NCI-H526 treated with DMSO at 0.1 percent for 48 hours (cell line): ENCODE data around the gene PDYN.
A peak's percentile ranks its signal among the peaks of the same experiment; 100 is the strongest.

ENCODE experiments used
- DNase-seq: peaks from one replicate; lab custom pipeline; 2025; lab: John Stamatoyannopoulos, UW

PDYN gene

GRCh38 chr20:1994627-1995026, 769 bp upstream of the PDYN start:
- no peak for DNase-seq

- no peak for DNase-seq
Measured at GRCh38 chr20:1992359-1993110, 1.3 kb downstream of the PDYN start.

- no peak for DNase-seq
Measured at GRCh38 chr20:1987826-1988225, 6.0 kb downstream of the PDYN start.

- no peak for DNase-seq
Measured at GRCh38 chr20:1983301-1983700, 10.6 kb downstream of the PDYN start.

- DNase-seq, result no peak
Measured at GRCh38 chr20:1982686-1983085, 11.2 kb downstream of the PDYN start.

- DNase-seq, result no peak
Measured at GRCh38 chr20:1979106-1979778, 14.6 kb downstream of the PDYN start.

- DNase-seq, result no peak
Measured at GRCh38 chr20:1975291-1975690, 18.6 kb downstream of the PDYN start.

DNA sequence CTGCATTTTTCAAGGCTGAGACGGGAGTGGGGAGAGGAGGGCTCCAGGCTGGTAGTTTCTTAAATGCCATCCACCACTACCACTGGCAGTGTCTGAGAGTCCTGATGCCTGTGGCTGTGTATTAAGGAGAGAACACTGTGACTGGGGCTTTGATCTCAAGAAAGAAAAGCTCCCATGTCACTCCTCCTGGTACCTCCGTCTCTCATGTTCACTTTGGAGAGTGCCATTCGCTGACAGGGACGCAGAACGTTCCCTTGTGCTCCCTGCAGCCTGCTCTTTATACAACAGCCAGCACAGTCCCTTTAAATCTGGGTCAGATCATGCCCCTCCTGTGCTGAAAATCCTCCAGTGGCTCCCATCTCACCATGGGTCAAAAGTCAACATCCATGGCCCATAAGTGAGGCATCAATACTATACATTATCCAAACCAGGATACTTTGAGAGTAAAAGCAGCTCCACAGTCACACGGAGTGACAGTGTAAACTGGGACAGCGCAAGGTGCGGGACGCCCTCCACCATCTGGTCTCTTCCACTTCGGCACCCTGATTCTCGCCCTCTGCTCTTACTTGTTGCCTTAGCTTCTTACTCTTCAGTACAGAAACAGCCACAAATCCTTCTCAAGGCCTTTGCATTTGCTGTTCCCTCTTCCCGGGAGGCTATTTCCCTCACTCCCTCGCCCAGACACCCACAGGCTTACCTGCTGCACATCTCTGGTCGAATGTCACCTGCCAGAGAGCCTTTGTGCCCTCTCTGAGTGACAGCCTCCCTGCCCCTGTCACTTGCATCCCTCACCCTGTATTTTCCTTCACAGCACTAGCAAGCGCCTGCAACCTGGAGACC, 20.0 kb downstream of the PDYN start:
- no peak for DNase-seq

- no peak for DNase-seq
Measured at GRCh38 chr20:1971893-1972586, 21.8 kb downstream of the PDYN start.

DNA sequence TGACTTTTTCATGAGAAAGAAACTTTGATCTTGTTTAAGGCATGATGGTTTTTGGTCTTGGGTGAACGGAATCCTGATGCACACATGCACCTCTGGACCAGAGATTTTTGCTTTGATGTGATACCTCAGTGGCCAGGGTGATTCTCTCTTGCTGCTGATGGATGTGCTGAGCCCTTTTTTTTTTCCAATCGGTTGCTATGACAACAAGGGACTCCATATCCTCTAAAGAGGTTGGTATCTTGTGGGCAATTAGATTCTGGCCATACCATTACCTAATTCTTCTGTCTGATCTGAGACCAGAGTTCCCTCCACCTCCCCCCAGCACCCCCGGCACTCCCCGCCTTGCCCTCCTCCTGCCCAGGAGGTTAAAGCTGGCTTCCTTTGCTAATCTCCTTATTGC, 24.9 kb downstream of the PDYN start:
- no peak for DNase-seq

DNA sequence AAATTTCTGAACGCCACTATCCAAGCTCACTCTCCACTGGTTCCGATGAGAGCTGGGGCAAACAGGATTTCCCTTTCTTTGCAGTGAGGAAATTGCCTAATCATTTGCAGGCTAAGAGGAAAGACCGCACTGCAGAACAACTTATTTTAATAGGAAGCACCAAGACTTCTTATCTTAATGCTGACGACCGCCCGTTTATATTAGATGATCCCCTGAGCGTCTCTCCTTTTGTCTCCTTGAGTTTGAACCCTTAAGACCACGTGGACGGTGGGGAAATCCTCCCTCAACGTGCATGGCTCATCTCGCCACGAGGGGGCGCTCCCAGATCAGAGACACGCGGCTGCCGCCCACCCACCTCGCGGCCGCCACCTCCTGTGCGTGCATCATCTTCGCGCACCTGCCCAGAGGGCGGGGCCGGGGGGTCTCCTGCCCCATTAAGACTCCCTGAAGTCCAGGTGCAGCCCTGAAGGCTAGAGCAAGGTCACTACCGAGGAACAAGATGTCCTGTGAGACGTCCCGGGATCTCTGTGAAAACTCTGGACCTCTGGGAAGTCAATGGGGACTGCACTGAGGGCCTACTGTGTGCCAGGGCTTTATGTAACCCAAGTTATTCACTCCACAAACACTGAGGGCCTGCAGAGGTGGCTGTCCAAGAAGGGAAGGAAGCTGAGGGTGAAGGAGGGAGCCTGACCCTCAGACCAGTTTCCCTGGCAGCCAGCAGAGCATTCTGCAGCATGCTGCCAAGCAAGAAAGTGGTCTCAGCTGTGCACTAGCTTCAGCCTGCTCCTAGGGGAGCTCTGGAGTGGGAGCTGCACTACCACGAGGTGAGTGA, 28.1 kb downstream of the PDYN start:
- peak; percentile 77 for DNase-seq

DNA sequence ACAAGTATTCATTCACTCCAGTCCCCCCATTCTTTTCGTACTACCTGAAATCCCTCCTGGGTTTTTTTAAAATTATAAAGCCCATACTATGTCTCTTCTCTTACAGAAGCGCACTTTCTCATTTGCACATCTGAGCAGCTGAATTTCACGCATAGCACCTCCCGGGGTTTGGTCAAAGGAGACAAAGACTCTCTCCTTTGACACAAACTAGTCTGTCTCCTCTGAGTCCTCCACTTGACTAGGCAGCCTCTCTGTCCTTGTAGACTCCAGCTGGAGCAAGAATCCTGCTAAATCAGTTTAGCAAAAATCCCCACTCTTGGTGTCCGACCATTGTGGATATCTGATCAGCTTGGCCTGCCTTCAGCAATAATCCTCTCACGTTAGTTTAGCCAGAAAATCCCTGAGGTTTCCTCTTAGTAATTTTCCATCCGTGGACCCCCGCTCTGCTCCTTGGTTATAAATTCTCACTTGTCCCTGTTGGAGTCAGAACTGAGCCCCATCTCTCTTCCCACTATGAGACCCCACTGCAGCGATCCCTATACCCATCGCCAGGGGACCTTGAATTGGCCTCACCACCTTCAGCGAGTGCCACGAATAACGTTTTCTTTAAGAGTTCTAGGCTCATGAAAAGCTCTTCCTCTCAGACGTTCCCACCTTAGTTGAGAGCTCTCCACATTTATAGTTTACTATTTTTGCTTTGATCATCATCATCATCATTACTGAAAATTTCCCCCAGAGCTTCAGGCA, 29.0 kb downstream of the PDYN start:
- DNase-seq, result no peak

- no peak for DNase-seq
Measured at GRCh38 chr20:1964061-1964460, 29.8 kb downstream of the PDYN start.

DNA sequence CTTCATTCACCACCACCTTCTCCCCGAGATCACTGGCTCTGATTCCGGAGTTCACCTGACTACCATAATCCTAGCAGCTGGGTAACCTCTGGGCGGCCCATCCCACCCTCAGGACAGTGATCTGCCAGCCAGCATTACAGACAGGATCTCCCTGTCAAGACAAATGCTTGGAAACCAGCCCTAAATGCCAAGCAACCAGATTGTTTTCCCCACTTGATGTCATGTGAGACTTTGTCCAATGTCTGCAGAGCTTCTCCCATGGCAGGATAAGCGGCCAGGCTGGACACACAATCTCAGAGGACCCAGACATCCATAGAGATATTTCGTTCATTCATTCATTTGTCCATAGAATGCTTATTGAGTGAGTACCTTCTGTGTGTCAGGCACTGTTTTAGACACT, 32.5 kb downstream of the PDYN start:
- DNase-seq, result no peak

DNA sequence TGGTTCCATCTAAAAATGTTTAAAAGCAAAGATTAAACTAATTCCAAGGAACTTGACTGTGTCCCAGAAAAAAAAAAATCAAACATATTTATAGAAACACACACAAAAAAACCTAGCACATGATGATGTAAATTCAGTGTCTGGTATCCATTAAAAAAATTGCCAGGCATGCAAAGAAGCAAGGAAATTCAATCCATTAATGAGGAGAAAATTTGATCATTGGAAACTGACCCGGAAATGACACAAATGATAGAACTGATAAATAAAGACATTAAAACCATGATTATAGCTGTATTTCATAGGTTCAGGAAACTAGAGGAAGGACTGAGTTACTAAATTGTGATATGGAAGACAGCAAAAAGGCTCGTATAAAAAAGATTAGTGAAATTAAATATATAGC, 34.7 kb downstream of the PDYN start:
- DNase-seq, result no peak

DNA sequence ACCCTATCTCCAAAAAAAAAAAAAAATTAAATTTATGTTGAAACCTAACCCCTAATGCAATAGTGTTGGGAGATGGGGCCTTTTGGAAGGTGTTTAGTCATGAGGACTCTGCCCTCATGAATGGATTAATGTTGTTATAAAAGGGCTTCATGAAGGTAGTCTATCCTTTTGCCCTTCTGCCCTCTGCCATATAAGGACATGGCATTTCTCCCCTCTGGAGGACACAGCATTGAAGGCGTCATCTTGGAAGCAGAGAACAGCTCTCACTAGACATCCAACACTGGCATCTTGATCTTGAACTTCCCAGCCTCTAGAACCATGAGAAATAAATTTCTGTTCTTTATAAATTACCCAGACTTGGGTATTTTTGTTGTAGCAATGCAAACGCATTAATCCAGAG, 35.4 kb downstream of the PDYN start:
- DNase-seq, result no peak

GRCh38 chr20:1955217-1955616, 38.6 kb downstream of the PDYN start:
- no peak for DNase-seq

DNA sequence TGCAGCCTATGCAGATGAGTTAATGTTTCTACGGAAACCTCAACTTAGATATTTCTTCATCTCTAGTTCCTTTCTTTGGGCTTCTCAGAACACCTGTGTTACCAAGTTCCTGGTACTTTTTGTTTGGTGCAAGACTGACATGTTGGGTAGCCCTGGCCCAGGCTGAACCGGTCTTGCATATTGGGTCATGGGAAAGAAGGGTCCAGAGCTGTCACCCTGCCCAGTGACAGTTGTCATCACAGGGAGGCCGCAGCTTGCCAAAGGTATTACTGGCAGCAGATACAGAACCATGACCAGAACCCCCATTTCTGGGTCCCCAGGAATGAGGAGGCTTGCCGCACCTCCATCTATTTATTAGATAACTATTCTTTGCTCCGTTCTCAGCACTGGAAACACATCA, 40.2 kb downstream of the PDYN start:
- DNase-seq, result no peak

- peak; percentile 84 for DNase-seq
Measured at GRCh38 chr20:1952737-1953530, 40.9 kb downstream of the PDYN start.
